ENCODE data around the gene GATA2.

DNA sequence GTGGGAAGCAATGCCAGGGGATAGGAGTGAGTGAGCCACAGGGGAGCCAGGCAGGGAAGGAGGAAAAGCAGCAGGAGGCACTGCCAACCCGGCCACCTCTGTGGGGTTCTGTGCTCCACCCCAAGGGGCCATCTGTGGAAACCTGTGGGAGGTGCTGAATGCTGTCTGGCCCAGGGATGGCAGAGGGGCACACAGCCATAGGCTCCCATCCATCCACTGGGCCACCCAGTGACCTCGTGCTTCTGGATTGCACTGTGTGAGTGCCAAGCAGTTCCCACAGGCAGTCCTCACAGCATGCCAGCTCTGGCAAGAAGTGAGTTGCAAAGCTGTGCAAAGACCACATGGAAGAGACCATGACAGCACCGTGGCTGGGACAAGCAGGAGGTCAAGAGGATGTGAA, 53.8 kb downstream of the GATA2 start:
- TF ChIP-seq, protein P1, sequence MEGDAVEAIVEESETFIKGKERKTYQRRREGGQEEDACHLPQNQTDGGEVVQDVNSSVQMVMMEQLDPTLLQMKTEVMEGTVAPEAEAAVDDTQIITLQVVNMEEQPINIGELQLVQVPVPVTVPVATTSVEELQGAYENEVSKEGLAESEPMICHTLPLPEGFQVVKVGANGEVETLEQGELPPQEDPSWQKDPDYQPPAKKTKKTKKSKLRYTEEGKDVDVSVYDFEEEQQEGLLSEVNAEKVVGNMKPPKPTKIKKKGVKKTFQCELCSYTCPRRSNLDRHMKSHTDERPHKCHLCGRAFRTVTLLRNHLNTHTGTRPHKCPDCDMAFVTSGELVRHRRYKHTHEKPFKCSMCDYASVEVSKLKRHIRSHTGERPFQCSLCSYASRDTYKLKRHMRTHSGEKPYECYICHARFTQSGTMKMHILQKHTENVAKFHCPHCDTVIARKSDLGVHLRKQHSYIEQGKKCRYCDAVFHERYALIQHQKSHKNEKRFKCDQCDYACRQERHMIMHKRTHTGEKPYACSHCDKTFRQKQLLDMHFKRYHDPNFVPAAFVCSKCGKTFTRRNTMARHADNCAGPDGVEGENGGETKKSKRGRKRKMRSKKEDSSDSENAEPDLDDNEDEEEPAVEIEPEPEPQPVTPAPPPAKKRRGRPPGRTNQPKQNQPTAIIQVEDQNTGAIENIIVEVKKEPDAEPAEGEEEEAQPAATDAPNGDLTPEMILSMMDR (IDR thresholded peaks at IDR 0.05): no peak
- TF ChIP-seq POLR2A (IDR thresholded peaks at IDR 0.05) (no peak), EP300 (IDR thresholded peaks at IDR 0.05) (no peak)
